ENCODE results near the gene MTFR1L.

The MTFR1L gene

GRCh38 chr1:25819491-25820246, at the start of gene MTFR1L:
Gene MTFR1L (plus strand): TSS chr1:25819954. CDS start chr1:25823105, 3,151 bp downstream.
- peak; percentile 66 for DNase-seq (ENCODE audit: low spot score)

GRCh38 chr1:25770541-25771220, 49.1 kb upstream of the MTFR1L start:
- no peak for DNase-seq (ENCODE audit: low spot score)

GRCh38 chr1:25771221-25772114, 48.3 kb upstream of the MTFR1L start:
- no peak for DNase-seq (ENCODE audit: low spot score)

GRCh38 chr1:25772164-25772563, 47.6 kb upstream of the MTFR1L start:
- DNase-seq (ENCODE audit: low spot score), result no peak

GRCh38 chr1:25772692-25773245, 47.0 kb upstream of the MTFR1L start:
- no peak for DNase-seq (ENCODE audit: low spot score)

- DNase-seq (ENCODE audit: low spot score), result no peak
These were observed 46.2 kb upstream of the MTFR1L start for GRCh38 chr1:25773441-25774125.

GRCh38 chr1:25774206-25774803, 45.4 kb upstream of the MTFR1L start:
- no peak for DNase-seq (ENCODE audit: low spot score)

GRCh38 chr1:25774921-25775771, 44.6 kb upstream of the MTFR1L start:
- no peak for DNase-seq (ENCODE audit: low spot score)

- DNase-seq (ENCODE audit: low spot score), result no peak
These were observed 40.4 kb upstream of the MTFR1L start for GRCh38 chr1:25779388-25779787.

- no peak for DNase-seq (ENCODE audit: low spot score)
These were observed 39.9 kb upstream of the MTFR1L start for GRCh38 chr1:25779894-25780293.

GRCh38 chr1:25780318-25781129, 39.2 kb upstream of the MTFR1L start:
- no peak for DNase-seq (ENCODE audit: low spot score)

GRCh38 chr1:25781130-25781433, 38.7 kb upstream of the MTFR1L start:
- no peak for DNase-seq (ENCODE audit: low spot score)

GRCh38 chr1:25782608-25783201, 37.0 kb upstream of the MTFR1L start:
- DNase-seq (ENCODE audit: low spot score), result no peak

- no peak for DNase-seq (ENCODE audit: low spot score)
These were observed 35.1 kb upstream of the MTFR1L start for GRCh38 chr1:25784575-25785051.

- DNase-seq (ENCODE audit: low spot score), result no peak
These were observed 34.3 kb upstream of the MTFR1L start for GRCh38 chr1:25785333-25786067.

- DNase-seq (ENCODE audit: low spot score), result no peak
These were observed 32.6 kb upstream of the MTFR1L start for GRCh38 chr1:25786887-25787759.

GRCh38 chr1:25787760-25788166, 32.0 kb upstream of the MTFR1L start:
- DNase-seq (ENCODE audit: low spot score), result no peak
